G401 (cell line): ENCODE data around the gene LYZL1. TPM values are rescaled to one million over a fixed set of nuclear protein-coding genes. Genes with fewer than 3 reads are reported as not detected.
"Not testable (repeated sequence)": the region's sequence is repeated elsewhere in the genome, so short reads cannot be mapped to it uniquely, and the experiment has no call there.

Experiments
- DNase-seq: peaks from one replicate; pipeline ENCODE4 v3.0.0-alpha.2; 2015; ENCODE audit warnings: low spot score
- in situ Hi-C: cut with HindIII; loops from 2 replicates; pipeline ENCODE4 v1.10.0; 2016; ENCODE audit warnings: low sequenced_read_pairs, mixed read lengths
- total RNA-seq: library from RNA; depleted of rRNA; stranded (reverse); fragments of >200 nt; shearing (Covaris generic); gene quantifications from 2 replicates; pipeline ENCODE4 v1.2.3, GENCODE V29; 2014

The LYZL1 gene
- total RNA-seq, 1 experiment from 2014 or later, result not detected

GRCh38 chr10:29323367-29323766, 34.5 kb downstream of the LYZL1 start:
- no peak for DNase-seq
- in situ Hi-C loops, result no loop called here

- in situ Hi-C loops, result no loop called here
- no peak for DNase-seq
These were observed 35.5 kb downstream of the LYZL1 start for GRCh38 chr10:29324220-29324841.

GRCh38 chr10:29326299-29326698, 37.4 kb downstream of the LYZL1 start:
- DNase-seq, result no peak
- in situ Hi-C loops, result no loop called here

GRCh38 chr10:29326886-29327745, 38.2 kb downstream of the LYZL1 start:
- in situ Hi-C loops, result no loop called here

GRCh38 chr10:29327746-29328102, 38.9 kb downstream of the LYZL1 start:
- in situ Hi-C loops, result no loop called here
- no peak for DNase-seq

More at GRCh38 chr10:29326886-29327745, 38.2 kb downstream of the LYZL1 start:
- no peak for DNase-seq

GRCh38 chr10:29328983-29329382, 40.1 kb downstream of the LYZL1 start:
- in situ Hi-C loops, result no loop called here
- DNase-seq, result no peak

- in situ Hi-C loops, result no loop called here
- no peak for DNase-seq
These were observed 40.5 kb downstream of the LYZL1 start for GRCh38 chr10:29329420-29329819.

GRCh38 chr10:29332061-29332760, 43.3 kb downstream of the LYZL1 start:
- in situ Hi-C loops, result no loop called here
- no peak for DNase-seq

GRCh38 chr10:29332761-29333148, 43.9 kb downstream of the LYZL1 start:
- in situ Hi-C loops, result no loop called here
- no peak for DNase-seq

- DNase-seq, in situ Hi-C loops: not testable (repeated sequence)
These were observed 48.7 kb downstream of the LYZL1 start for GRCh38 chr10:29337526-29337925.

GRCh38 chr10:29343607-29344038, 54.8 kb downstream of the LYZL1 start:
- peak; percentile 25 for DNase-seq
- in situ Hi-C loops, result loop anchor here (10.0 kb wide), 1 partner anchor 659 kb away; no protein-coding TSS in a partner anchor

- DNase-seq, result peak; percentile 72
- in situ Hi-C loops, result loop anchor here (10.0 kb wide), 1 partner anchor 659 kb away; no protein-coding TSS in a partner anchor
These were observed 55.4 kb downstream of the LYZL1 start for GRCh38 chr10:29344073-29344820.

- peak; percentile 65 for DNase-seq
- in situ Hi-C loops, result loop anchor here (10.0 kb wide), 1 partner anchor 661 kb away; no protein-coding TSS in a partner anchor
These were observed 56.5 kb downstream of the LYZL1 start for GRCh38 chr10:29345144-29345909.

GRCh38 chr10:29345910-29346209, 57.0 kb downstream of the LYZL1 start:
- in situ Hi-C loops, result loop anchor here (10.0 kb wide), 1 partner anchor 661 kb away; no protein-coding TSS in a partner anchor

GRCh38 chr10:29346296-29347001, 57.6 kb downstream of the LYZL1 start:
- peak; percentile 25 for DNase-seq
- in situ Hi-C loops, result loop anchor here (10.0 kb wide), 1 partner anchor 662 kb away; no protein-coding TSS in a partner anchor

More at GRCh38 chr10:29345910-29346209, 57.0 kb downstream of the LYZL1 start:
- peak; percentile 57 for DNase-seq

GRCh38 chr10:29348836-29349235, 60.0 kb downstream of the LYZL1 start:
- no peak for DNase-seq
- in situ Hi-C loops, result loop anchor here (10.0 kb wide), 1 partner anchor 664 kb away; no protein-coding TSS in a partner anchor

GRCh38 chr10:29353305-29353704, 64.4 kb downstream of the LYZL1 start:
- no peak for DNase-seq
- in situ Hi-C loops, result no loop called here
